ENCODE results near the gene MYRFL. TPM values are rescaled to one million over a fixed set of nuclear protein-coding genes. Genes with fewer than 3 reads are reported as not detected.

MYRFL gene
- total RNA-seq, 2 donors from 2014 or later = 0.15 to 0.55 TPM

GRCh38 chr12:69897744-69898143 is 72.7 kb downstream of the MYRFL start:
- H3K27ac ChIP-seq (ENCODE audit: low read depth, low read length) = peak overlapping the region; percentile 6
- DNase-seq = peak; percentile 81
- no peaks in the 10 kb centered on the region for H3K36me3 Mint-ChIP-seq (ENCODE audit: low read depth)
- no peak overlapping the region for H3K4me3 ChIP-seq (ENCODE audit: low read length)
- H3K9me3 ChIP-seq (ENCODE audit: control insufficient read depth, low read length) = no peaks in the 10 kb centered on the region
- H3K4me1 ChIP-seq (ENCODE audit: control insufficient read depth, insufficient read depth, low read length) = peaks cover 17% of the 10 kb centered on the region
- H3K27me3 Mint-ChIP-seq (ENCODE audit: insufficient read depth) = no peaks in the 10 kb centered on the region
- TF ChIP-seq CTCF (conservative IDR thresholded peaks at IDR 0.05) = no peak
- H3K4me3 Mint-ChIP-seq = no peak overlapping the region
- H3K9me3 Mint-ChIP-seq = no peaks in the 10 kb centered on the region
- no peak overlapping the region for H3K9ac ChIP-seq (ENCODE audit: extremely low read depth, low read length, poor library complexity, severe bottlenecking)
- peak overlapping the region; percentile 73 for H3K27ac Mint-ChIP-seq
- peaks cover 42% of the 10 kb centered on the region for H3K4me1 Mint-ChIP-seq
- WGBS, 2 experiments (ENCODE audit: insufficient coverage in 1 of 2, insufficient read length in 1 of 2) = 67 to 90% methylated on average over 1 of the region's 1 CpG
- no peaks in the 10 kb centered on the region for H3K36me3 ChIP-seq (ENCODE audit: control insufficient read depth, insufficient read depth, low read length)
- no peaks in the 10 kb centered on the region for H3K27me3 ChIP-seq (ENCODE audit: control insufficient read depth, insufficient read depth, low read length, poor library complexity, severe bottlenecking)

GRCh38 chr12:69898236-69898635 is 73.2 kb downstream of the MYRFL start:
- H3K36me3 Mint-ChIP-seq (ENCODE audit: low read depth) = no peaks in the 10 kb centered on the region
- no peak for DNase-seq
- TF ChIP-seq CTCF (conservative IDR thresholded peaks at IDR 0.05) = no peak
- no peaks in the 10 kb centered on the region for H3K36me3 ChIP-seq (ENCODE audit: control insufficient read depth, insufficient read depth, low read length)
- no peaks in the 10 kb centered on the region for H3K9me3 Mint-ChIP-seq
- H3K9me3 ChIP-seq (ENCODE audit: control insufficient read depth, low read length) = no peaks in the 10 kb centered on the region
- peak overlapping the region; percentile 52 for H3K27ac Mint-ChIP-seq
- H3K4me1 Mint-ChIP-seq = peaks cover 42% of the 10 kb centered on the region
- H3K4me3 Mint-ChIP-seq = no peak overlapping the region
- H3K4me3 ChIP-seq (ENCODE audit: low read length) = no peak overlapping the region
- H3K9ac ChIP-seq (ENCODE audit: extremely low read depth, low read length, poor library complexity, severe bottlenecking) = no peak overlapping the region
- H3K27ac ChIP-seq (ENCODE audit: low read depth, low read length) = peak overlapping the region; percentile 6
- peaks cover 17% of the 10 kb centered on the region for H3K4me1 ChIP-seq (ENCODE audit: control insufficient read depth, insufficient read depth, low read length)
- no peaks in the 10 kb centered on the region for H3K27me3 ChIP-seq (ENCODE audit: control insufficient read depth, insufficient read depth, low read length, poor library complexity, severe bottlenecking)
- H3K27me3 Mint-ChIP-seq (ENCODE audit: insufficient read depth) = no peaks in the 10 kb centered on the region
- WGBS, 2 experiments (ENCODE audit: insufficient coverage in 1 of 2, insufficient read length in 1 of 2) = 74 to 76% methylated on average over 3 of the region's 3 CpGs

- H3K27ac Mint-ChIP-seq = no peak overlapping the region
- peaks cover 37% of the 10 kb centered on the region for H3K4me1 Mint-ChIP-seq
- no peaks in the 10 kb centered on the region for H3K36me3 Mint-ChIP-seq (ENCODE audit: low read depth)
- Histone ChIP-seq H3K36me3 (ENCODE audit: control insufficient read depth, insufficient read depth, low read length) (no peaks in the 10 kb centered on the region), H3K4me1 (ENCODE audit: control insufficient read depth, insufficient read depth, low read length) (peaks cover 17% of the 10 kb centered on the region), H3K9ac (ENCODE audit: extremely low read depth, low read length, poor library complexity, severe bottlenecking) (no peak overlapping the region), H3K9me3 (ENCODE audit: control insufficient read depth, low read length) (no peaks in the 10 kb centered on the region), H3K27me3 (ENCODE audit: control insufficient read depth, insufficient read depth, low read length, poor library complexity, severe bottlenecking) (no peaks in the 10 kb centered on the region), H3K4me3 (ENCODE audit: low read length) (no peak overlapping the region), H3K27ac (ENCODE audit: low read depth, low read length) (no peak overlapping the region)
- H3K9me3 Mint-ChIP-seq = no peaks in the 10 kb centered on the region
- DNase-seq = peak; percentile 93
- peak; percentile 89 for TF ChIP-seq CTCF (conservative IDR thresholded peaks at IDR 0.05)
- H3K4me3 Mint-ChIP-seq = no peak overlapping the region
- no peaks in the 10 kb centered on the region for H3K27me3 Mint-ChIP-seq (ENCODE audit: insufficient read depth)
- WGBS, 2 experiments (ENCODE audit: insufficient coverage in 1 of 2, insufficient read length in 1 of 2) = 0 to 11% methylated on average over 3 to 4 of the region's 4 CpGs
These were observed 75.7 kb downstream of the MYRFL start for GRCh38 chr12:69900720-69901131.
